Fibroblast of the aortic adventitia (primary cell): ENCODE data around the gene EIF4H. TPM values are rescaled to one million over a fixed set of nuclear protein-coding genes. Genes with fewer than 3 reads are reported as not detected.
A peak's percentile ranks its signal among the peaks of the same experiment; 100 is the strongest.
"Not testable (repeated sequence)": the region's sequence is repeated elsewhere in the genome, so short reads cannot be mapped to it uniquely, and the experiment has no call there.

Experiments
- DNase-seq: peaks from one replicate; pipeline ENCODE4 v3.0.0-alpha.2; 2010; ENCODE audit warnings: low read depth
- H3K4me3 ChIP-seq: 2 replicates; pipeline ENCODE4 v1.5.1; 2011; ENCODE audit warnings: low read depth, mild to moderate bottlenecking, control low read depth, low read length, moderate library complexity
- total RNA-seq: library from RNA; depleted of rRNA; stranded (reverse); fragments of >200 nt; gene quantifications from 2 replicates; pipeline ENCODE4 v1.2.3, GENCODE V29; 2012; ENCODE audit warnings: low replicate concordance
- TF ChIP-seq, protein P1 (sequence below): IDR thresholded peaks from 2 replicates; pipeline ENCODE4 v1.5.1; 2011; ENCODE audit warnings: mild to moderate bottlenecking, low read length, control low read depth, inconsistent platforms; ENCODE audit not compliant: insufficient read depth

EIF4H gene
- total RNA-seq, 1 donor, result 225 TPM

DNA sequence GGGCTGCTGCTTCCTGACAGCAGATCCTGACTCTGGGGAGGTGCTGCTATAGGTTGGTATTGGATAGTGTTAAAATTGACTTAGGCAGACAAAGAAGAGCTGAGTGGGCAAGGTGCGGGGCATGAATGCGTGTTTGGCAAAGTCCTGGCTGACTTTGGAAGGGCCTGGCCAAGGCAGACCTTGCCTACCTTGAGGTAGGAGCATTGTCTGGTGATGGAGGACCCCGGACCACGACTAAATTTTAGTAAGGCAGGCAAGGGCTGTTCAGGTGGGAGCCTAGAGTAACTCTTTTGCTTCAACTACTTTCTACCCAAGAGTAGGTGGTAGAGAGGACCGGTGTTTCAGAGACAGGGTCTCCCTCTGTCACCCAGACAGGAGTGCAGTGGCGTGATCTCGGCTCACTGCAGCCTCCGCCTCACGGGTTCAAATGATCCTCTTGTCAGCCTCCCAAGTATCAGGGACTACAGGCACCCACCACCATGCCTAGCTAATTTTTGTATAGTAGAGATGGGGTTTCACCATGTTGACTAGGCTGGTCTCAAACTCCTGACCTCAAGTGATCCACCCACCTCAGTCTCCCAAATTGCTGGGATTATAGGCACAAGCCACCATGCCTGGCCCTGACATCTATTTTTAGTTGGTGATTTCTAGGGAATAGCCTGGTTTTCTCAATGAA is 23.4 kb downstream of the EIF4H start:
- DNase-seq, result no peak
- TF ChIP-seq, protein P1, sequence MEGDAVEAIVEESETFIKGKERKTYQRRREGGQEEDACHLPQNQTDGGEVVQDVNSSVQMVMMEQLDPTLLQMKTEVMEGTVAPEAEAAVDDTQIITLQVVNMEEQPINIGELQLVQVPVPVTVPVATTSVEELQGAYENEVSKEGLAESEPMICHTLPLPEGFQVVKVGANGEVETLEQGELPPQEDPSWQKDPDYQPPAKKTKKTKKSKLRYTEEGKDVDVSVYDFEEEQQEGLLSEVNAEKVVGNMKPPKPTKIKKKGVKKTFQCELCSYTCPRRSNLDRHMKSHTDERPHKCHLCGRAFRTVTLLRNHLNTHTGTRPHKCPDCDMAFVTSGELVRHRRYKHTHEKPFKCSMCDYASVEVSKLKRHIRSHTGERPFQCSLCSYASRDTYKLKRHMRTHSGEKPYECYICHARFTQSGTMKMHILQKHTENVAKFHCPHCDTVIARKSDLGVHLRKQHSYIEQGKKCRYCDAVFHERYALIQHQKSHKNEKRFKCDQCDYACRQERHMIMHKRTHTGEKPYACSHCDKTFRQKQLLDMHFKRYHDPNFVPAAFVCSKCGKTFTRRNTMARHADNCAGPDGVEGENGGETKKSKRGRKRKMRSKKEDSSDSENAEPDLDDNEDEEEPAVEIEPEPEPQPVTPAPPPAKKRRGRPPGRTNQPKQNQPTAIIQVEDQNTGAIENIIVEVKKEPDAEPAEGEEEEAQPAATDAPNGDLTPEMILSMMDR, result no peak
- H3K4me3 ChIP-seq, result no peak overlapping the region

DNA sequence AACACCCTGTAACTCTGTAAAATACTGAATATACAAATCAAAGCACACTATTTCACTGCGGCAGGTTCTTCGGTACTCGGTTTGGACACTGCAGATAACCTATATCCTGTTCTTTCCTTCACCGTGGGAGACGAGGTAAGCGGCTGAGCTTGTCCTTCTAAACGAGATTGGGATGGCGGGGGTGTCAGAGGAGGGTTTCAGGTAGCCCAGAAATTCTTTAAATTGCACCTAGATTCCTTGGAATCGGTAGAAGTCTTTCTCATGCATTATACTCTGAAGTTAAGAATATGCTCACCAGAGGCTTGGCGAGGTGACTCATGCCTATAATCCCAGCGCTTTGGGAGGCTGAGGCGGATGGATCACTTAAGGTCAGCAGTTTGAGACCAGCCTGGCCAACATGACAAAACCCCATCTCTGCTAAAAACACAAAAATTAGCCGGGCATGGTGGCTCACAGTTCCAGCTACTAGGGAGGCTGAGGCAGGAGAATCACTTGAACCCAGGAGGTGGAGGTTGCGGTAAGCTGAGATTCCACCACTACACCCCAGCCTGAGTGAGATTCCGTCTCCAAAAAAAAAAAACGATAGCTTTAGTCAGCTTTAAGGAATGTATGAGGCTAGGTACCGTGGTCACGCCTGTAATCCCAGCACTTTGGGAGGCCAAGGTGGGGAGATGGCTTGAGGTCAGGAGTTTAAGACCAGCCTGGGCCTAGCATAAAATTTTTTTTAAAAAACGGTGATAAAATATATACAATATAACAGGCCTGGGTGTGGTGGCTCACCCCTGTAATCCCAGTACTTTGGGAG is 25.6 kb downstream of the EIF4H start:
- TF ChIP-seq, protein P1, result no peak
- no peak overlapping the region for H3K4me3 ChIP-seq
- DNase-seq, result no peak

DNA sequence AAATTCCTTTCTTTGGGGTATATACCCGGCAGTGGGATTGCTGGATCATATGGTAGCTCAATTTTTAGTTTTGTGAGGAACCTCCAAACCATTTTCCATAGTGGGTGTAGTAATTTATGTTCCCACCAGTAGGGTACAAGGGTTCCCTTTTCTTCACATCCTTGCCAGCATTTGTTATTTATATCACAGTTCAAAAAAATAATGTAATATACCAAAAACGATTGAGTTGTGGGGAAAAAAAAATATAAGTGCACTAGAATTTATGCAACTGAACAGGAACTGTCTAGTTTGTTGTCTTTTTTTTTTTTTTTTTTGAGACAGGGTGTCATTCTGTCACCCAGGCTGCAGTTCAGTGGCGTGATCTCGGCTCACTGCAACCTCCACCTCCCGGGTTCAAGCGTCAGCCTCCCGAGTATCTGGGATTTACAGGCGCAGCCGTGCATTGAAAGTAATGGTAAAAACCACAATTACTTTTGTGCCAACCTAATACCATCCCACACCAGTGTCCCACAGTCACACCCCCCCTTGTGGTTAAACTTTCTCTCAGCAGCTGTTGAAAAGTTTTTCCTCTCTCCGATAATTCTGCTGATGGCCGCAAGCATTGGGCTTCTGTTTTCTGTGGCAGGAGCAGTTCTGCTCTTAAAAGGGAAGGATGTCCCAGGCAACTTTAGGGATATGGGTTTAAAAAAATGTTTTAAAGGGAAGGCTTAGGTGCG is 28.8 kb downstream of the EIF4H start:
- DNase-seq, result peak; percentile 67
- no peak overlapping the region for H3K4me3 ChIP-seq
- TF ChIP-seq, protein P1, result peak; percentile 67

DNA sequence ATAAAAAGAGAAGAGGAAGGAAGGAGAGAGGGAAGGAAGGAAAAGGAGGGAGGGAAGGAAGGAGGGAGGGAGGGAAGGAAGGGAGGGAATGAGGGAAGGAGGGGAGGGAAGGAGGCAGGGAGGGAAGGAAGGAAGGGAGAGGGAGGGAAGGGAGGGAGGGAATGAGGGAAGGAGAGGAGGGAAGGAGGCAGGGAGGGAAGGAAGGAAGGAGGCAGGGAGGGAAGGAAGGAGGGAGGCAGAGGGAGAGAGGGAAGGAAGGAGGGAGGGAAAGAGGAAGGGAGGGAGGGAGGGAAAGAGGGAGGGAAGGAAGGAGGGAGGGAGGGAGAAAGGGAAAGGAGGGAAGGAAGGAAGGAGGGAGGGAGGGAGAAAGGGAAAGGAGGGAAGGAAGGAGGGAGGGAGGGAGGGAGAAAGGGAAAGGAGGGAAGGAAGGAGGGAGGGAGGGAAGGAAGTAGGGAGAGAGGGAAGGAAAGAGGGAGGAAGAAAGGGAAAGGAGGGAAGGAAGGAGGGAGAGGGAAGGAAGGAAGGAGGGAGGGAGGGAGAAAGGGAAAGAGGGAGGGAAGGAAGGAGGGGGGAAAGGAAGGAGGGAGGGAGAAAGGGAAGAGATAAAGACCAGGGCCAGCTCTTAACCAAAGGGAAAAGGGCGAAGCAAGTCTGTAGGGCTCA is 29.9 kb downstream of the EIF4H start:
- no peak overlapping the region for H3K4me3 ChIP-seq
- no peak for DNase-seq
- TF ChIP-seq, protein P1, result no peak

DNA sequence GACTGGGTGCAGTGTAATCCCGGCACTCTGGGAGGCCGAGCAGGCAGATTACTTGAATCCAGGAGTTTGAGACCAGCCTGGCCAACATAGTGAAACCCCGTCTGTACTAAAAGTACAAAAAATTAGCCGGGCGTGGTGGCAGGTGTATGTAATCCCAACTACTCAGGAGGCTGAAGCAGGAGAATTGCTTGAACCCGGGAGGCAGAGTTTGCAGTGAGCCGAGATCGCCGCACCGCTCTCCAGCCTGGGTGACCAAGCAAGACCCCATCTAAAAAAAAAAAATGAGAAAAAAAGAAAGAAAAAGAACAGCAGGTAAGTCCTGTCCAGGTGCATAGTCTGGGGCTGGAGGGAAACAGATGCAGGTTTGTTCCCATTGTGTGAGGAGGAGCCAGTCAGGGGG is 31.9 kb downstream of the EIF4H start:
- H3K4me3 ChIP-seq, DNase-seq: not testable (repeated sequence)

DNA sequence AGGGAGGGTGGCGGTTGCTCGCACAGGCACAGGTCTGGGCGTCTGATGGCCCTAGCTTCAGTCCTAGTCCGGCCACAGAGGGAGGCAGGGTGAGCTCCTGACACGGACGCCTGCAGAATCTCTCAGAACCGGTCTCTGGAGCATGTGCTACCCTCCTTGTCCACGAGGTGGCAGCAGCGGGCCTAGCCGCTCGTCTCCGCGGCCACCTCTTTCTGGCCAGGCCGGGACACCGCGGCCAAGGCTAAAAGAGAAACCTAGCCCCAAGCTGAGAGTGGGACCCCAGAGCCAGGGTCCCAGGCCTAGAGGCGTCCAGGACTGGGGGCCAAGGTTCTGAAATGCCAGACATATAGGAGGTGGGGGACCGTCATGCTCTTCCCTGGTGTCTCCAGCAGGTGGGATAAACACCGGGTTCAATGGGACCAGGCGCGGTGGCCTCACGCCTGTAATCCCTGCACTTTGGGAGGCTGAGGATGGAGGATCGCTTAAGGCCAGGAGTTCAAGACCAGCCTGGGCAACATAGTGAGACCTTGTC is 32.5 kb downstream of the EIF4H start:
- TF ChIP-seq, protein P1, result peak; percentile 94
- peak; percentile 70 for DNase-seq
- H3K4me3 ChIP-seq, result peak overlapping the region; percentile 54
